Erythroblast (primary cell): ENCODE data around the gene KRT9.
"Not testable (repeated sequence)": the region's sequence is repeated elsewhere in the genome, so short reads cannot be mapped to it uniquely, and the experiment has no call there.

Source experiments
- DNase-seq, 2 experiments: peaks; one replicate each; lab custom pipeline; 2025; lab: John Stamatoyannopoulos, UW
- GATA1 ChIP-seq: IDR thresholded peaks from 2 replicates; pipeline ENCODE4 v1.6.1; 2011; ENCODE audit warnings: low read depth, mild to moderate bottlenecking, control low read depth, low read length, moderate library complexity
- POLR2A ChIP-seq: IDR thresholded peaks from 2 replicates; pipeline ENCODE4 v1.6.1; 2011; ENCODE audit warnings: mild to moderate bottlenecking, low read length

KRT9 gene

GRCh38 chr17:41551365-41551764 is 20.5 kb downstream of the KRT9 start:
- DNase-seq: no peak
- TF ChIP-seq GATA1 (no peak), POLR2A (no peak)

GRCh38 chr17:41549596-41550039 is 22.2 kb downstream of the KRT9 start:
- peak; percentile 73 to 78 for DNase-seq
- TF ChIP-seq GATA1: no peak
- no peak for TF ChIP-seq POLR2A

- TF ChIP-seq GATA1 (no peak), POLR2A (no peak)
- peak; percentile 87 to 89 for DNase-seq
Observed at GRCh38 chr17:41548844-41549595, 22.8 kb downstream of the KRT9 start.

GRCh38 chr17:41547921-41548843 is 23.7 kb downstream of the KRT9 start:
- peak in 1 of 2 experiments; percentile 38 for DNase-seq
- no peak for TF ChIP-seq POLR2A

GRCh38 chr17:41547378-41547841 is 24.4 kb downstream of the KRT9 start:
- DNase-seq: no peak
- TF ChIP-seq GATA1: no peak
- TF ChIP-seq POLR2A: no peak

- no peak for DNase-seq
- no peak for TF ChIP-seq POLR2A
- TF ChIP-seq GATA1: no peak
Observed at GRCh38 chr17:41546819-41547218, 25.0 kb downstream of the KRT9 start.

GRCh38 chr17:41545829-41546410 is 25.9 kb downstream of the KRT9 start:
- TF ChIP-seq POLR2A: no peak
- no peak for TF ChIP-seq GATA1
- DNase-seq: no peak

GRCh38 chr17:41544935-41545334 is 26.9 kb downstream of the KRT9 start:
- DNase-seq: no peak
- TF ChIP-seq GATA1: no peak
- TF ChIP-seq POLR2A: no peak

GRCh38 chr17:41544491-41544892 is 27.4 kb downstream of the KRT9 start:
- no peak for TF ChIP-seq POLR2A
- TF ChIP-seq GATA1: no peak
- no peak for DNase-seq

GRCh38 chr17:41542786-41543185 is 29.1 kb downstream of the KRT9 start:
- not testable (repeated sequence) for DNase-seq

- no peak for DNase-seq
- TF ChIP-seq POLR2A (no peak), GATA1 (no peak)
Observed at GRCh38 chr17:41542357-41542756, 29.5 kb downstream of the KRT9 start.

GRCh38 chr17:41540921-41541625 is 30.8 kb downstream of the KRT9 start:
- TF ChIP-seq GATA1 (no peak), POLR2A (no peak)
- DNase-seq: no peak
